HL-60 (cell line): Measurements from ENCODE around the gene NCL.

Experiments
- CTCF ChIP-seq: IDR thresholded peaks from one replicate; pipeline ENCODE4 v1.5.1; 2011; ENCODE audit warnings: low read length, control low read depth, inconsistent platforms; ENCODE audit not compliant: insufficient read depth
- GABPA ChIP-seq: IDR thresholded peaks from 2 replicates; pipeline ENCODE4 v1.6.1; 2012; ENCODE audit warnings: low read depth
- POLR2AphosphoS5 ChIP-seq: IDR thresholded peaks from 2 replicates; pipeline ENCODE4 v1.6.1; 2012; ENCODE audit warnings: low read depth
- REST ChIP-seq: IDR thresholded peaks from 2 replicates; pipeline ENCODE4 v1.6.1; 2012; ENCODE audit warnings: low read depth; ENCODE audit not compliant: insufficient replicate concordance

- TF ChIP-seq CTCF (no peak), GABPA (no peak), POLR2AphosphoS5 (no peak), REST (no peak)
Observed at GRCh38 chr2:231450548-231450989, 13.7 kb downstream of the NCL start.
